HEK293 (cell line): ENCODE results near the gene GTPBP10.

Source experiments
- CTCF ChIA-PET: fragments of 350-600 bp; formaldehyde crosslinking; extraction: SDS; loops from one replicate; lab custom pipeline; 2021; ENCODE audit warnings: antibody characterized with exemption; lab: Yijun Ruan, JAX
- POLR2A ChIA-PET: fragments of 300-600 bp; formaldehyde crosslinking; extraction: SDS; loops from one replicate; lab custom pipeline; 2020; ENCODE audit warnings: antibody characterized with exemption, inconsistent platforms; lab: Yijun Ruan, JAX
- H3K27ac ChIP-seq: fragments of 200-500 bp; sonication (Bioruptor generic); 2 replicates; pipeline ENCODE4 v1.5.1; 2014; ENCODE audit warnings: low read depth, low read length, control low read depth, inconsistent platforms; ENCODE audit errors: extremely low read depth
- H3K36me3 ChIP-seq, 2 experiments: fragments of 200-500 bp in 1 of 2; sonication (Bioruptor generic) in 1 of 2; 1 replicate in 1 of 2; 2 replicates in 1 of 2; pipeline ENCODE4 v1.5.1; 2014 to 2017; ENCODE audit warnings: inconsistent platforms in 2 of 2, low read length in 2 of 2; ENCODE audit not compliant: control insufficient read depth in 2 of 2, insufficient read depth in 1 of 2
- H3K4me1 ChIP-seq: fragments of 200-500 bp; sonication (Bioruptor generic); 2 replicates; pipeline ENCODE4 v1.5.1; 2014; ENCODE audit warnings: mild to moderate bottlenecking, low read length, inconsistent platforms; ENCODE audit not compliant: control insufficient read depth, insufficient read depth
- H3K4me3 ChIP-seq: 2 replicates; pipeline ENCODE4 v1.5.1; 2011; ENCODE audit warnings: low read depth, mild to moderate bottlenecking, control low read depth, low read length, moderate library complexity
- H3K9me3 ChIP-seq: fragments of 200-500 bp; sonication (Bioruptor generic); 2 replicates; pipeline ENCODE4 v1.5.1; 2014; ENCODE audit warnings: low read depth, low read length, inconsistent platforms; ENCODE audit not compliant: control insufficient read depth, insufficient read depth
- HOXC10 ChIP-seq: sonication (generic); formaldehyde crosslinking; IDR thresholded peaks from 2 replicates; pipeline ENCODE4 v1.8.1; 2023; ENCODE audit warnings: mild to moderate bottlenecking, missing genetic modification reagents
- ZBTB8A ChIP-seq: fragments of 450-650 bp; formaldehyde crosslinking; IDR thresholded peaks from 2 replicates; pipeline ENCODE4 v1.5.1; 2016; ENCODE audit warnings: missing biosample characterization, missing genetic modification characterization
- ZIC2 ChIP-seq: fragments of 450-650 bp; formaldehyde crosslinking; IDR thresholded peaks from 2 replicates; pipeline ENCODE4 v1.5.1; 2016; ENCODE audit warnings: missing biosample characterization, missing genetic modification characterization
- ZNF114 ChIP-seq: fragments of 450-650 bp; formaldehyde crosslinking; IDR thresholded peaks from 2 replicates; pipeline ENCODE4 v1.5.0; 2017; ENCODE audit warnings: missing biosample characterization, missing genetic modification characterization
- ZNF138 ChIP-seq: fragments of 450-650 bp; formaldehyde crosslinking; IDR thresholded peaks from 2 replicates; pipeline ENCODE4 v1.5.1; 2016; ENCODE audit warnings: missing biosample characterization, missing genetic modification characterization, borderline replicate concordance
- ZNF18 ChIP-seq: fragments of 450-650 bp; formaldehyde crosslinking; IDR thresholded peaks from 2 replicates; pipeline ENCODE4 v1.5.1; 2016; ENCODE audit warnings: missing biosample characterization, missing genetic modification characterization
- ZNF184 ChIP-seq: fragments of 450-650 bp; IDR thresholded peaks from 2 replicates; pipeline ENCODE4 v1.5.1; 2018; ENCODE audit warnings: missing biosample characterization, mild to moderate bottlenecking, missing genetic modification characterization
- ZNF211 ChIP-seq: fragments of 450-650 bp; formaldehyde crosslinking; IDR thresholded peaks from 2 replicates; pipeline ENCODE4 v1.5.1; 2016; ENCODE audit warnings: low read depth, missing biosample characterization, missing genetic modification characterization
- ZNF223 ChIP-seq: fragments of 450-650 bp; formaldehyde crosslinking; IDR thresholded peaks from 2 replicates; pipeline ENCODE4 v1.5.1; 2016; ENCODE audit warnings: missing biosample characterization, missing genetic modification characterization
- ZNF239 ChIP-seq: fragments of 450-650 bp; formaldehyde crosslinking; IDR thresholded peaks from 2 replicates; pipeline ENCODE4 v1.5.1; 2016; ENCODE audit warnings: missing biosample characterization, missing genetic modification characterization
- ZNF302 ChIP-seq: fragments of 450-650 bp; formaldehyde crosslinking; IDR thresholded peaks from 2 replicates; pipeline ENCODE4 v1.5.1; 2016; ENCODE audit warnings: missing biosample characterization, missing genetic modification characterization, low read depth
- ZNF473 ChIP-seq: fragments of 450-650 bp; formaldehyde crosslinking; IDR thresholded peaks from 2 replicates; pipeline ENCODE4 v1.5.1; 2017; ENCODE audit warnings: missing biosample characterization, missing genetic modification characterization
- ZNF514 ChIP-seq: fragments of 450-650 bp; formaldehyde crosslinking; IDR thresholded peaks from 2 replicates; pipeline ENCODE4 v1.5.1; 2016; ENCODE audit warnings: missing biosample characterization, missing genetic modification characterization
- ZNF555 ChIP-seq: fragments of 450-650 bp; formaldehyde crosslinking; conservative IDR thresholded peaks from 2 replicates; pipeline ENCODE4 v1.5.1; 2017; ENCODE audit warnings: missing biosample characterization, mild to moderate bottlenecking, missing genetic modification characterization, inconsistent platforms
- ZNF623 ChIP-seq: fragments of 450-650 bp; formaldehyde crosslinking; IDR thresholded peaks from 2 replicates; pipeline ENCODE4 v1.5.1; 2016; ENCODE audit warnings: missing biosample characterization, missing genetic modification characterization
- ZNF707 ChIP-seq: fragments of 450-650 bp; formaldehyde crosslinking; IDR thresholded peaks from 2 replicates; pipeline ENCODE4 v1.5.1; 2016; ENCODE audit warnings: missing biosample characterization, missing genetic modification characterization
- ZNF747 ChIP-seq: fragments of 450-650 bp; formaldehyde crosslinking; IDR thresholded peaks from 2 replicates; pipeline ENCODE4 v1.5.1; 2016; ENCODE audit warnings: missing biosample characterization, missing genetic modification characterization
- ZNF777 ChIP-seq: fragments of 450-650 bp; formaldehyde crosslinking; IDR thresholded peaks from 2 replicates; pipeline ENCODE4 v1.5.1; 2017; ENCODE audit warnings: missing biosample characterization, missing genetic modification characterization, borderline replicate concordance
- TF ChIP-seq, protein P1 (sequence below): fragments of 450-650 bp; formaldehyde crosslinking; IDR thresholded peaks from 2 replicates; pipeline ENCODE4 v1.5.1; 2016; ENCODE audit warnings: missing biosample characterization, missing genetic modification characterization
- TF ChIP-seq, protein P2 (sequence below): fragments of 450-650 bp; formaldehyde crosslinking; IDR thresholded peaks from 2 replicates; pipeline ENCODE4 v1.5.1; 2016; ENCODE audit warnings: missing biosample characterization, missing genetic modification characterization, borderline replicate concordance
- TF ChIP-seq, protein P3 (sequence below): fragments of 450-650 bp; formaldehyde crosslinking; IDR thresholded peaks from 2 replicates; pipeline ENCODE4 v1.5.1; 2016; ENCODE audit warnings: missing biosample characterization, missing genetic modification characterization
- TF ChIP-seq, protein P4 (sequence below): fragments of 450-650 bp; formaldehyde crosslinking; IDR thresholded peaks from 2 replicates; pipeline ENCODE4 v1.5.1; 2016; ENCODE audit warnings: missing biosample characterization, missing genetic modification characterization

Gene GTPBP10

GRCh38 chr7:90326500-90326899 is 20.0 kb upstream of the GTPBP10 start:
- Histone ChIP-seq H3K4me1 (no peaks in the 10 kb centered on the region), H3K9me3 (no peaks in the 10 kb centered on the region), H3K27ac (no peak overlapping the region), H3K4me3 (no peak overlapping the region), H3K36me3 (no peaks in the 10 kb centered on the region)
- ChIA-PET POLR2A (no interaction called here), CTCF (interaction anchor here (0.7 kb wide), 1 partner anchor 518 kb away, joined by 3 read pairs; no protein-coding TSS in a partner anchor)
- TF ChIP-seq ZNF138 (tag by site-specific recombination) (no peak), ZNF223 (tag by site-specific recombination) (no peak), ZNF514 (no peak), ZNF707 (no peak), ZNF302 (tag by site-specific recombination) (no peak), ZNF555 (tag by site-specific recombination) (no peak), ZNF239 (tag by site-specific recombination) (no peak), ZNF747 (tag by site-specific recombination) (no peak), ZBTB8A (tag by site-specific recombination) (no peak), ZIC2 (tag by site-specific recombination) (no peak), ZNF777 (tag by site-specific recombination) (no peak)
- TF ChIP-seq, protein P1, sequence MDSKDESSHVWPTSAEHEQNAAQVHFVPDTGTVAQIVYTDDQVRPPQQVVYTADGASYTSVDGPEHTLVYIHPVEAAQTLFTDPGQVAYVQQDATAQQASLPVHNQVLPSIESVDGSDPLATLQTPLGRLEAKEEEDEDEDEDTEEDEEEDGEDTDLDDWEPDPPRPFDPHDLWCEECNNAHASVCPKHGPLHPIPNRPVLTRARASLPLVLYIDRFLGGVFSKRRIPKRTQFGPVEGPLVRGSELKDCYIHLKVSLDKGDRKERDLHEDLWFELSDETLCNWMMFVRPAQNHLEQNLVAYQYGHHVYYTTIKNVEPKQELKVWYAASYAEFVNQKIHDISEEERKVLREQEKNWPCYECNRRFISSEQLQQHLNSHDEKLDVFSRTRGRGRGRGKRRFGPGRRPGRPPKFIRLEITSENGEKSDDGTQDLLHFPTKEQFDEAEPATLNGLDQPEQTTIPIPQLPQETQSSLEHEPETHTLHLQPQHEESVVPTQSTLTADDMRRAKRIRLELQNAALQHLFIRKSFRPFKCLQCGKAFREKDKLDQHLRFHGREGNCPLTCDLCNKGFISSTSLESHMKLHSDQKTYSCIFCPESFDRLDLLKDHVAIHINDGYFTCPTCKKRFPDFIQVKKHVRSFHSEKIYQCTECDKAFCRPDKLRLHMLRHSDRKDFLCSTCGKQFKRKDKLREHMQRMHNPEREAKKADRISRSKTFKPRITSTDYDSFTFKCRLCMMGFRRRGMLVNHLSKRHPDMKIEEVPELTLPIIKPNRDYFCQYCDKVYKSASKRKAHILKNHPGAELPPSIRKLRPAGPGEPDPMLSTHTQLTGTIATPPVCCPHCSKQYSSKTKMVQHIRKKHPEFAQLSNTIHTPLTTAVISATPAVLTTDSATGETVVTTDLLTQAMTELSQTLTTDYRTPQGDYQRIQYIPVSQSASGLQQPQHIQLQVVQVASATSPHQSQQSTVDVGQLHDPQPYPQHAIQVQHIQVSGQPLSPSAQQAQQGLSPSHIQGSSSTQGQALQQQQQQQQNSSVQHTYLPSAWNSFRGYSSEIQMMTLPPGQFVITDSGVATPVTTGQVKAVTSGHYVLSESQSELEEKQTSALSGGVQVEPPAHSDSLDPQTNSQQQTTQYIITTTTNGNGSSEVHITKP (tag by site-specific recombination): no peak
- TF ChIP-seq, protein P2, sequence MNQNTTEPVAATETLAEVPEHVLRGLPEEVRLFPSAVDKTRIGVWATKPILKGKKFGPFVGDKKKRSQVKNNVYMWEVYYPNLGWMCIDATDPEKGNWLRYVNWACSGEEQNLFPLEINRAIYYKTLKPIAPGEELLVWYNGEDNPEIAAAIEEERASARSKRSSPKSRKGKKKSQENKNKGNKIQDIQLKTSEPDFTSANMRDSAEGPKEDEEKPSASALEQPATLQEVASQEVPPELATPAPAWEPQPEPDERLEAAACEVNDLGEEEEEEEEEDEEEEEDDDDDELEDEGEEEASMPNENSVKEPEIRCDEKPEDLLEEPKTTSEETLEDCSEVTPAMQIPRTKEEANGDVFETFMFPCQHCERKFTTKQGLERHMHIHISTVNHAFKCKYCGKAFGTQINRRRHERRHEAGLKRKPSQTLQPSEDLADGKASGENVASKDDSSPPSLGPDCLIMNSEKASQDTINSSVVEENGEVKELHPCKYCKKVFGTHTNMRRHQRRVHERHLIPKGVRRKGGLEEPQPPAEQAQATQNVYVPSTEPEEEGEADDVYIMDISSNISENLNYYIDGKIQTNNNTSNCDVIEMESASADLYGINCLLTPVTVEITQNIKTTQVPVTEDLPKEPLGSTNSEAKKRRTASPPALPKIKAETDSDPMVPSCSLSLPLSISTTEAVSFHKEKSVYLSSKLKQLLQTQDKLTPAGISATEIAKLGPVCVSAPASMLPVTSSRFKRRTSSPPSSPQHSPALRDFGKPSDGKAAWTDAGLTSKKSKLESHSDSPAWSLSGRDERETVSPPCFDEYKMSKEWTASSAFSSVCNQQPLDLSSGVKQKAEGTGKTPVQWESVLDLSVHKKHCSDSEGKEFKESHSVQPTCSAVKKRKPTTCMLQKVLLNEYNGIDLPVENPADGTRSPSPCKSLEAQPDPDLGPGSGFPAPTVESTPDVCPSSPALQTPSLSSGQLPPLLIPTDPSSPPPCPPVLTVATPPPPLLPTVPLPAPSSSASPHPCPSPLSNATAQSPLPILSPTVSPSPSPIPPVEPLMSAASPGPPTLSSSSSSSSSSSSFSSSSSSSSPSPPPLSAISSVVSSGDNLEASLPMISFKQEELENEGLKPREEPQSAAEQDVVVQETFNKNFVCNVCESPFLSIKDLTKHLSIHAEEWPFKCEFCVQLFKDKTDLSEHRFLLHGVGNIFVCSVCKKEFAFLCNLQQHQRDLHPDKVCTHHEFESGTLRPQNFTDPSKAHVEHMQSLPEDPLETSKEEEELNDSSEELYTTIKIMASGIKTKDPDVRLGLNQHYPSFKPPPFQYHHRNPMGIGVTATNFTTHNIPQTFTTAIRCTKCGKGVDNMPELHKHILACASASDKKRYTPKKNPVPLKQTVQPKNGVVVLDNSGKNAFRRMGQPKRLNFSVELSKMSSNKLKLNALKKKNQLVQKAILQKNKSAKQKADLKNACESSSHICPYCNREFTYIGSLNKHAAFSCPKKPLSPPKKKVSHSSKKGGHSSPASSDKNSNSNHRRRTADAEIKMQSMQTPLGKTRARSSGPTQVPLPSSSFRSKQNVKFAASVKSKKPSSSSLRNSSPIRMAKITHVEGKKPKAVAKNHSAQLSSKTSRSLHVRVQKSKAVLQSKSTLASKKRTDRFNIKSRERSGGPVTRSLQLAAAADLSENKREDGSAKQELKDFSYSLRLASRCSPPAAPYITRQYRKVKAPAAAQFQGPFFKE (tag by site-specific recombination): no peak
- TF ChIP-seq, protein P3, sequence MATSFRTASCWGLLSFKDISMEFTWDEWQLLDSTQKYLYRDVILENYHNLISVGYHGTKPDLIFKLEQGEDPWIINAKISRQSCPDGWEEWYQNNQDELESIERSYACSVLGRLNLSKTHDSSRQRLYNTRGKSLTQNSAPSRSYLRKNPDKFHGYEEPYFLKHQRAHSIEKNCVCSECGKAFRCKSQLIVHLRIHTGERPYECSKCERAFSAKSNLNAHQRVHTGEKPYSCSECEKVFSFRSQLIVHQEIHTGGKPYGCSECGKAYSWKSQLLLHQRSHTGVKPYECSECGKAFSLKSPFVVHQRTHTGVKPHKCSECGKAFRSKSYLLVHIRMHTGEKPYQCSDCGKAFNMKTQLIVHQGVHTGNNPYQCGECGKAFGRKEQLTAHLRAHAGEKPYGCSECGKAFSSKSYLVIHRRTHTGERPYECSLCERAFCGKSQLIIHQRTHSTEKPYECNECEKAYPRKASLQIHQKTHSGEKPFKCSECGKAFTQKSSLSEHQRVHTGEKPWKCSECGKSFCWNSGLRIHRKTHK: no peak

DNA sequence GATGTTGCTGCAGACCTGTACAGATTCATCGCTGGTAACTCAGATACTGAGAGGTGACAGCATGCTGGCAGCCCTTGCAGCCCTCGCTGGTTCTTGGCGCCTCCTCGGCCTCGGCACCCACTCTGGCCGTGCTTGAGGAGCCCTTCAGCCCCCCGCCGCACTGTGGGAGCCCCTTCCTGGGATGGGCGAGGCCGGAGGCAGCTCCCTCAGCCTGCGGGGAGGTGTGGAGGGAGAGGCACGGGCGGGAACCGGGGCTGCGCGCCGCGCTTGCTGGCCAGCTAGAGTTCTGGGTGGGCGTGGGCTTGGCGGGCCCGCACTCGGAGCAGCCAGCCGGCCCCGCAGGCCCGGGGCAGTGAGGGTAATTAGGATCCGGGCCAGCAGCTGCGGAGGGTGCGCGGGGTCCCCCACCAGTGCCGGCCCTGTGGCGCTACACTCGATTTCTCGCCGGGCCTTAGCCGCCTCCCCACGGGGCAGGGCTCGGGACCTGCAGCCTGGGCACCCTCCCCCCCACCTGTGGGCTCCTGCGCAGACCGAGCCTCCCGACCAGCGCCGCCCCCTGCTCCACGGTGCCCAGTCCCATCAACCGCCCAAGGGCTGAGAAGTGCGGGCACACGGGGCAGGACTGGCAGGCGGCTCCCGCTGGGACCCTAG is 12.2 kb upstream of the GTPBP10 start:
- ChIA-PET POLR2A (no interaction called here), CTCF (no interaction called here)
- Histone ChIP-seq H3K9me3 (no peaks in the 10 kb centered on the region), H3K36me3 (no peaks in the 10 kb centered on the region), H3K4me3 (no peak overlapping the region), H3K4me1 (no peaks in the 10 kb centered on the region), H3K27ac (no peak overlapping the region)
- TF ChIP-seq ZNF473 (tag by site-specific recombination) (no peak), ZNF18 (tag by site-specific recombination) (no peak), ZNF184 (tag by site-specific recombination) (no peak), HOXC10 (CRISPR knock-in tag) (no peak), ZNF623 (tag by site-specific recombination) (no peak), ZNF211 (no peak), ZNF114 (tag by site-specific recombination) (no peak)
- TF ChIP-seq, protein P4, sequence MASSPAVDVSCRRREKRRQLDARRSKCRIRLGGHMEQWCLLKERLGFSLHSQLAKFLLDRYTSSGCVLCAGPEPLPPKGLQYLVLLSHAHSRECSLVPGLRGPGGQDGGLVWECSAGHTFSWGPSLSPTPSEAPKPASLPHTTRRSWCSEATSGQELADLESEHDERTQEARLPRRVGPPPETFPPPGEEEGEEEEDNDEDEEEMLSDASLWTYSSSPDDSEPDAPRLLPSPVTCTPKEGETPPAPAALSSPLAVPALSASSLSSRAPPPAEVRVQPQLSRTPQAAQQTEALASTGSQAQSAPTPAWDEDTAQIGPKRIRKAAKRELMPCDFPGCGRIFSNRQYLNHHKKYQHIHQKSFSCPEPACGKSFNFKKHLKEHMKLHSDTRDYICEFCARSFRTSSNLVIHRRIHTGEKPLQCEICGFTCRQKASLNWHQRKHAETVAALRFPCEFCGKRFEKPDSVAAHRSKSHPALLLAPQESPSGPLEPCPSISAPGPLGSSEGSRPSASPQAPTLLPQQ: no peak
